ENCODE results near the gene ZBTB25. TPM values are rescaled to one million over a fixed set of nuclear protein-coding genes. Genes with fewer than 3 reads are reported as not detected.

The ZBTB25 gene
- total RNA-seq, 4 donors from 2014 or later: 6.9 to 13.7 (median 10.4) TPM

GRCh38 chr14:64461221-64461620 is 42.4 kb downstream of the ZBTB25 start:
- Histone ChIP-seq H3K4me3 (no peak overlapping the region), H3K4me1 (peaks cover 6 to 12% of the 10 kb centered on the region in 2 donors), H3K27me3 (no peaks in the 10 kb centered on the region), H3K27ac (no peak overlapping the region), H3K36me3 (peaks cover 0 to 5% of the 10 kb centered on the region in 2 donors), H3K9me3 (no peaks in the 10 kb centered on the region)
- in situ Hi-C loops (cut with MboI; ENCODE audit: low sequenced_read_pairs in 4 of 4): no loop called here
- intact Hi-C loops (cut with DNase I; ENCODE audit: low total_unique reads): no loop called here
- TF ChIP-seq, protein P1, sequence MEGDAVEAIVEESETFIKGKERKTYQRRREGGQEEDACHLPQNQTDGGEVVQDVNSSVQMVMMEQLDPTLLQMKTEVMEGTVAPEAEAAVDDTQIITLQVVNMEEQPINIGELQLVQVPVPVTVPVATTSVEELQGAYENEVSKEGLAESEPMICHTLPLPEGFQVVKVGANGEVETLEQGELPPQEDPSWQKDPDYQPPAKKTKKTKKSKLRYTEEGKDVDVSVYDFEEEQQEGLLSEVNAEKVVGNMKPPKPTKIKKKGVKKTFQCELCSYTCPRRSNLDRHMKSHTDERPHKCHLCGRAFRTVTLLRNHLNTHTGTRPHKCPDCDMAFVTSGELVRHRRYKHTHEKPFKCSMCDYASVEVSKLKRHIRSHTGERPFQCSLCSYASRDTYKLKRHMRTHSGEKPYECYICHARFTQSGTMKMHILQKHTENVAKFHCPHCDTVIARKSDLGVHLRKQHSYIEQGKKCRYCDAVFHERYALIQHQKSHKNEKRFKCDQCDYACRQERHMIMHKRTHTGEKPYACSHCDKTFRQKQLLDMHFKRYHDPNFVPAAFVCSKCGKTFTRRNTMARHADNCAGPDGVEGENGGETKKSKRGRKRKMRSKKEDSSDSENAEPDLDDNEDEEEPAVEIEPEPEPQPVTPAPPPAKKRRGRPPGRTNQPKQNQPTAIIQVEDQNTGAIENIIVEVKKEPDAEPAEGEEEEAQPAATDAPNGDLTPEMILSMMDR (IDR thresholded peaks at IDR 0.05 in 4 of 5, conservative IDR thresholded peaks at IDR 0.05 in 1 of 5): no peak
- no peak for TF ChIP-seq POLR2A (IDR thresholded peaks at IDR 0.05)
- no peak for ATAC-seq
- DNase-seq: no peak

DNA sequence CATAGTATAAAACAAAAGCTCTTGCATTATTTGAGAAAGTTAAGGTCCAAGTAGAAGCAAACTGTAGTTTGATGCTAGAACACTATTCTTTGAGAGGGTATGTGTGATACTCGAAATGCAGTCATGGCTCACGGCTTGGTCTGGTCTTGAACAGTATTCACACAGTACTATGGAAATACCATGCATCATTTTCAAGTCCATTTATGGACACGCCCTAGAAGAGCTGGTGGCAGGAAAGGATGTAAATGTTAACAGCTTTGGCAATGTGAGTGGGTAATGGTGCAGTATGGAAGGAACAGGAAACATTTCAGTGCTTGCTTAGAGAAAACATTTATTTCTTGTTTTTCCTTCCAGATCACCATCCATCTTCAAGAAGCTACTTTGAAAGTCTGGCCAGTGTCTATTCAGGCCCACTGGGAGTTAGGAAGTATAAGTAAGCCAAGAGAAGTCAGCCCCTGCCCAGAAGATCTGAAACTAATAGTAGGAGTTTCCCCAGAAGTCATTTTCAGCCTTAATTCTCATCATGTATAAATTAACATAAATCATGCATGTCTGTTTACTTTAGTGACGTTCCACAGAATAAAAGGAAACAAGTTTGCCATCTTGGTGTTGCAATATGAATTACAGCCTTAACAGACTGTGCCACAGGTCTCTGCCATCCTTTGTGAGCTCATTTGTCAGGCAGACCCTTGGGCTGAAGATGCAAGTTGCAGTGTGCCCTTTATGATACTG is 44.1 kb downstream of the ZBTB25 start:
- H3K4me3 ChIP-seq: no peak overlapping the region
- in situ Hi-C loops (cut with MboI; ENCODE audit: low sequenced_read_pairs in 4 of 4): no loop called here
- H3K27me3 ChIP-seq: no peaks in the 10 kb centered on the region
- H3K9me3 ChIP-seq: no peaks in the 10 kb centered on the region
- peaks cover 0 to 2% of the 10 kb centered on the region in 2 donors for H3K4me1 ChIP-seq
- peaks cover 0 to 20% of the 10 kb centered on the region in 2 donors for H3K36me3 ChIP-seq
- no peak for DNase-seq
- ATAC-seq: no peak
- H3K27ac ChIP-seq: no peak overlapping the region
- no peak for TF ChIP-seq POLR2A (IDR thresholded peaks at IDR 0.05)
- TF ChIP-seq, protein P1 (IDR thresholded peaks at IDR 0.05 in 4 of 5, conservative IDR thresholded peaks at IDR 0.05 in 1 of 5): no peak
- intact Hi-C loops (cut with DNase I; ENCODE audit: low total_unique reads): no loop called here

GRCh38 chr14:64454671-64455070 is 49.0 kb downstream of the ZBTB25 start:
- in situ Hi-C loops (cut with MboI; ENCODE audit: low sequenced_read_pairs in 4 of 4) (no loop called here), intact Hi-C loops (cut with DNase I; ENCODE audit: low total_unique reads) (no loop called here)
- TF ChIP-seq, protein P1 (IDR thresholded peaks at IDR 0.05 in 4 of 5, conservative IDR thresholded peaks at IDR 0.05 in 1 of 5): no peak
- no peak for TF ChIP-seq POLR2A (IDR thresholded peaks at IDR 0.05)
- no peak overlapping the region for H3K27ac ChIP-seq
- H3K4me3 ChIP-seq: no peak overlapping the region
- peaks cover 4 to 56% of the 10 kb centered on the region in 2 donors for H3K36me3 ChIP-seq
- no peak for DNase-seq
- H3K9me3 ChIP-seq: no peaks in the 10 kb centered on the region
- ATAC-seq: no peak
- no peaks in the 10 kb centered on the region for H3K4me1 ChIP-seq
- no peaks in the 10 kb centered on the region for H3K27me3 ChIP-seq

- no peak overlapping the region for H3K27ac ChIP-seq
- DNase-seq (no peak), ATAC-seq (no peak)
- no peak overlapping the region for H3K4me3 ChIP-seq
- in situ Hi-C loops (cut with MboI; ENCODE audit: low sequenced_read_pairs in 4 of 4) (no loop called here), intact Hi-C loops (cut with DNase I; ENCODE audit: low total_unique reads) (no loop called here)
- TF ChIP-seq POLR2A (IDR thresholded peaks at IDR 0.05): no peak
- TF ChIP-seq, protein P1 (IDR thresholded peaks at IDR 0.05 in 4 of 5, conservative IDR thresholded peaks at IDR 0.05 in 1 of 5): no peak
- H3K27me3 ChIP-seq: no peaks in the 10 kb centered on the region
- H3K36me3 ChIP-seq: peaks cover 4 to 63% of the 10 kb centered on the region in 2 donors
- H3K4me1 ChIP-seq: no peaks in the 10 kb centered on the region
- no peaks in the 10 kb centered on the region for H3K9me3 ChIP-seq
These were observed 53.4 kb downstream of the ZBTB25 start for GRCh38 chr14:64450255-64450654.
